Amniotic stem cell (primary cell): ENCODE measurements around the gene RASGRP4.
A peak's percentile ranks its signal among the peaks of the same experiment; 100 is the strongest.
"Not testable (repeated sequence)": the region's sequence is repeated elsewhere in the genome, so short reads cannot be mapped to it uniquely, and the experiment has no call there.

Experiments used
- DNase-seq: peaks from one replicate; lab custom pipeline; 2025; lab: John Stamatoyannopoulos, UW

The RASGRP4 gene

DNA sequence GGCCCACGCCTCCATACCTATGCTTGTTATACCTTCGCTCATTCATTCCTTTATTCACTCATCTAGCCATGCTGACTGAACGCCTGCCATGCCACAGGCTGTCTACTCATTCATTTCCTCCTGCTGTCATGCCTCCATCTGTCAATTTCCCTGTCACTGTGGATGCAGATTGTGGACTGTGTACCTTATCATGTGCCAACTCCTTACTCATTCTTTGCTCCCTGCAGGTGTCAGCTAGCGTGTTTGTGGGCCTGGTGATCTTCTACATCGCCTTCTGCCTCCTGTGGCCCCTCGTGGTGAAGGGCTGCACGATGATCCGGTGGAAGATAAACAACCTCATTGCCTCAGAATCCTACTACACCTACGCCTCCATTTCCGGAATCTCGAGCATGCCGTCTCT lies 55.7 kb downstream of the RASGRP4 start:
- no peak for DNase-seq

GRCh38 chr19:38369584-38369983 lies 56.4 kb downstream of the RASGRP4 start:
- no peak for DNase-seq

DNA sequence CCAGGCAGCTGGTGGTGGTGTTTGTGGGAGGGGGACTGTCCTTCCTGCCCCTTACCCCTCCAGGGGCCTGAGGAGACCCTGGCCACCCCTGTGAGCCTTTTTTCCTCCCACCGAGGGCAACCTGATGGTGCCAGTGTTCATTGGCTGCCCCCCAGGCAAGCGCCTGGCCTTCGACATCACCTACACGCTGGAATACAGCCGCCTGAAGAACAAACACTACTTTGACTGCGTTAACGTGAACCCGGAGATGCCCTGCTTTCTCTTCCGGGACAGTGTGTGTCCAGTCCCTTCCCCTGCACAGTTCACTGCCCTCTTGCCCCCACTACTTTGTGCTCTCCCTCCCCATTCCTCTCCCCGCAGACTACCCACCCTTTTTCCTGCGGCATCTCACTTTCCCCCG lies 59.0 kb downstream of the RASGRP4 start:
- no peak for DNase-seq

DNA sequence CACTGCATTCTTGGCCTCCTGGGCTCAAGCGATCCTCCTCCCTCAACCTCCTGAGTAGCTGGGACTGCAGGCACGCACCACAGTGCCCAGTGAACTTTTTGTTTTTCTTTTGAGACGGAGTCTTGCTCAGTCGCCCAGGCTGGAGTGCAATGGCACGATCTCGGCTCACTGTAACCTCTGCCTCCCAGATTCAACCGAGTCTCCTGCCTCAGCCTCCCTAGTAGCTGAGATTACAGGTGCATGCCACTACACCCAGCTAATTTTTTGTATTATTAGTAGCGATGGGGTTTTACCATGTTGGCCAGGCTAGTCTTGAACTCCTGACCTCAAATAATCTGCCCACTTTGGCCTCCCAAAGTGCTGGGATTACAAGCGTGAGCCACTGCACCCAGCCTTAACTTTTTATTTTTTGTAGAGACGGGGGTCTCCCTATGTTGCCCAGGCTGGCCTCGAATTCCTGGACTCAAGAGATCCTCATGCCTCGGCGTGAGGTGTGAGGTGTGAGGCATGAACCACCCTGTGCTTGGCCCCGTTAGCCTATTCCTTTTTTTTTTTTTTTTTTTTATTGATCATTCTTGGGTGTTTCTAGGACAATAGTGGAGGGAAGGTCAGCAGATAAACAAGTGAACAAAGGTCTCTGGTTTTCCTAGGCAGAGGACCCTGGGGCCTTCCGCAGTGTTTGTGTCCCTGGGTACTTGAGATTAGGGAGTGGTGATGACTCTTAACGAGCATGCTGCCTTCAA lies 62.9 kb downstream of the RASGRP4 start:
- DNase-seq: not testable (repeated sequence)

GRCh38 chr19:38362076-38362945 lies 63.7 kb downstream of the RASGRP4 start:
- DNase-seq: no peak

DNA sequence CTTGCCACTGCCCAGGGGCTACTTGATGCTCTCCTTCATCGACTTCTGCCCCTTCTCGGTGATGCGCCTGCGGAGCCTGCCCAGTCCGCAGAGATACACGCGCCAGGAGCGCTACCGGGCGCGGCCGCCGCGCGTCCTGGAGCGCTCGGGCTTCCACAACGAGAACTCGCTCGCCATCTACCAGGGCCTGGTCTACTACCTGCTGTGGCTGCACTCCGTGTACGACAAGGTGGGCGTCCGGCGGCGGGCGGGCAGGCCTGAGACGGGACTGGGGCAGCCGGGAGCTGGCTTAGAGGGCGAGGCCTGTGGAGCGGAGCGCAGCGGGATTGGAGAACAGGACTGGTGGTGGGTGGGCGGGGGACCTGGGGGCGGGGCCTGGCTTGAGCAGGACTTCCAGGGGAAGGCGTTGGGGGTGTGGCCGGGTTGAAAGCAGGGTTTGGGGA lies 64.4 kb downstream of the RASGRP4 start:
- DNase-seq: peak; percentile 63

DNA sequence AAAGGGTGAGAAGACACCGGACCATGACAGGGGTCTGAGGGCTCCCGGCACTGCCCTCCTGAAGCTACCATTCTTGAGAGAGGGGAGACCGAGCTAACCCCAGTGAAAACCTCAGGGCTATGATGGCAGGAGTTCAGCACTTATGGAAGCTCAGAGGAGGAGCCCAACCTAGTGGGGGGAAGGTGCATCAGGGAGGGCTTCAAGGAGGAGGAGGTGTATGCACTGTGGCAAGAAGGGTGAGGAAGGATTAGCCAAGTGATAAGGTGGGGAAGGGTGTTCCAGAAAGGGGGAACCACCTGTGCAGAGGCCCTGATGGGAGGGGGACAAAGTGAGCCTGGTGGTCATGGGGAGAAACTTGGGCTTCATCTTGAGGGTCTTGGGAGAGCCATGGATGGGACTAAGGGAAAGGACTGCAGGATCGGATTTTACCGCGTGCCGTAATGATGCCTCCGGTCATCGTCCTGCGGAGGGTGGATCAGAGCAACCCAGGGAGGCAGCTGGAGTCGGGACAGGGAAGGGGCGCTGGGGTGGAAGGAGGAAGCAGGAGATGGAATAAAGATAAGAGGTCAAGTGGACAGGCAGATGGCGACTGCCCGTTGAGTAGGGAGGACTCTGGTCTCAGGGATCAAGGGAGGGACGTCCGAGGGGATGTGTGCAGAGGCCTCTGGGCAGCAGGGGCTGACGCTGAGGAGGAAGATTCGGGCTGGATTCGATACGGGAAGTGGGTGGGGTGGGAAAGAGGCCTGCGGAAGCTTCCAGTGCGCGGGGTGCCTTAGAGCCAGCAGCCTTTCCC lies 65.0 kb downstream of the RASGRP4 start:
- no peak for DNase-seq

GRCh38 chr19:38360351-38360750 lies 65.7 kb downstream of the RASGRP4 start:
- no peak for DNase-seq

- no peak for DNase-seq
Observed at GRCh38 chr19:38359242-38360021, 66.6 kb downstream of the RASGRP4 start.
